Measurements from ENCODE around the gene RAI14.

Gene RAI14

GRCh38 chr5:34859253-34859652, 203.1 kb downstream of the RAI14 start:
- no peak for DNase-seq

- no peak for DNase-seq
These were observed 207.8 kb downstream of the RAI14 start for GRCh38 chr5:34863946-34864345.

GRCh38 chr5:34865091-34865490, 209.0 kb downstream of the RAI14 start:
- peak; percentile 7 for DNase-seq

DNA sequence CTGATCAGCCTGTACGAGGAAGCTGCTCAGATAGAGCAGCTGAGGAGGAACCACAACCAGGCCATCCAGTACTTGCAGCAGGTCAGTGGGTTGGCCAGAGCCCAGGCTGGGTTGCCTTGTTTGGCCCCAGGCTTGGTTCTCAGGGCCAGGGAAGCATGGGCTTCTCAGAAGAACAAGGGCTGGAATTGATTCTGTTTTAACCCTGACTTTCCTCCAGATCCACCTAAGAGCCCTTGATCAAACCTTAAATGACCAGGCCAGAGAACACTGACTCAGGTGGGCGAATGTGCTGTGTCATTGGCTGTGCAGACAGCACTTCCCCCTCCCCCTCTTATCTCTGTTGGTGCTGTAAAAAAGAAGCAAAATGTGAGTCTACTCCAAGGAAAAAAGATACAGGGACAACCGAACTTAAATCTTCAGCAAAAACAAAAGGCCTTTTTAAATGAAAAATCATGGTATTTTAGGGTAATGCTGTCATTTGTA, 210.9 kb downstream of the RAI14 start:
- no peak for DNase-seq

DNA sequence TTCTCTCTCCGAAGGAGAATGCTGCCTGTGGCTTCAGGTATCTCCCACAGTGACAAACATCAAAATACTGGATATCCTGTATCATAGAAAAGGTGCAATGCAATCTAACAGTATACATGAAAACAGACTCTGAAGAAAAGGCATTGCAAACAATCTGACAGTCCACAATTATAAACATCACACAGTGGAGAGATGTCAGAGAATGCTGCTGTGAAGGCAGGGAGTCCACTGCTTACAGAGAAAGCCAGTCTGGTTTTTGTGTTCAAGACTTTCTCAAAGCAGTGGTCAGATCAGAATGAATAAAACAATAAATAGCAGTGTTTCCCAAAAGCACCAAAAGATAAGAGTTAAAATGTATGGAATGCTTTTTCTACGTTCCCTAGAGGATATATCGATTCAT, 211.5 kb downstream of the RAI14 start:
- DNase-seq: no peak

- DNase-seq: no peak
These were observed 212.7 kb downstream of the RAI14 start for GRCh38 chr5:34868791-34869190.

GRCh38 chr5:34869256-34869655, 213.1 kb downstream of the RAI14 start:
- no peak for DNase-seq

- no peak for DNase-seq
These were observed 214.3 kb downstream of the RAI14 start for GRCh38 chr5:34870382-34870781.

GRCh38 chr5:34876275-34876674, 220.1 kb downstream of the RAI14 start:
- DNase-seq: no peak

GRCh38 chr5:34881246-34881645, 225.1 kb downstream of the RAI14 start:
- DNase-seq: no peak

Measured in fibroblast of skin of abdomen (primary cell).